Sigmoid colon (tissue), 4 donors: ENCODE measurements around the gene CSNK1D.

Source experiments
- CTCF ChIP-seq, 4 experiments: fragments of 450-650 bp in 3 of 4; fragments of 200-600 bp in 1 of 4; IDR thresholded peaks; one replicate each; pipeline ENCODE4 v1.5.1; 2016 to 2019; ENCODE audit warnings: antibody characterized with exemption in 4 of 4, mild to moderate bottlenecking in 3 of 4, moderate library complexity in 2 of 4
- EP300 ChIP-seq, 4 donors: sonication (generic); formaldehyde crosslinking; IDR thresholded peaks; one replicate each; pipeline ENCODE4 v1.6.1; 2017; ENCODE audit warnings: antibody characterized with exemption in 4 of 4
- POLR2A ChIP-seq, 2 donors: fragments of 450-650 bp; IDR thresholded peaks; one replicate each; pipeline ENCODE4 v1.6.1; 2016; ENCODE audit warnings: antibody characterized with exemption in 2 of 2, mild to moderate bottlenecking in 2 of 2, moderate library complexity in 2 of 2
- POLR2AphosphoS5 ChIP-seq, 4 donors: sonication (generic); formaldehyde crosslinking; IDR thresholded peaks; one replicate each; pipeline ENCODE4 v1.6.1; 2017; ENCODE audit warnings: antibody characterized with exemption in 4 of 4

GRCh38 chr17:82275326-82275725 is 1.8 kb upstream of the CSNK1D start:
- no peak for TF ChIP-seq CTCF (IDR thresholded peaks at IDR 0.05)
- TF ChIP-seq POLR2A (IDR thresholded peaks at IDR 0.05), result no peak
- TF ChIP-seq POLR2AphosphoS5 (IDR thresholded peaks at IDR 0.05), result no peak
- no peak for TF ChIP-seq EP300 (IDR thresholded peaks at IDR 0.05)
